CD4-positive, alpha-beta T cell (primary cell): Measurements from ENCODE around the gene INTS4. TPM values are rescaled to one million over a fixed set of nuclear protein-coding genes. Genes with fewer than 3 reads are reported as not detected.
A peak's percentile ranks its signal among the peaks of the same experiment; 100 is the strongest.
"Not testable (repeated sequence)": the region's sequence is repeated elsewhere in the genome, so short reads cannot be mapped to it uniquely, and the experiment has no call there.

Source experiments
- ATAC-seq: fragments of 200-7000 bp; cut with Tn5 transposase; one replicate; pipeline ENCODE4 v1.10.0; 2022; ENCODE audit warnings: mild to moderate bottlenecking; ENCODE audit not compliant: poor library complexity
- CTCF ChIA-PET: fragments of 350-600 bp; sonication (Branson Sonifier 250); formaldehyde crosslinking; loops from one replicate; lab custom pipeline; 2021; ENCODE audit warnings: antibody characterized with exemption, inconsistent platforms; lab: Charles Lee
- POLR2A ChIA-PET: fragments of 350-600 bp; sonication (Branson Sonifier 250); formaldehyde crosslinking; loops from one replicate; lab custom pipeline; 2021; ENCODE audit warnings: antibody characterized with exemption, inconsistent platforms; lab: Charles Lee
- DNase-seq, 14 experiments: peaks; one replicate each; pipeline ENCODE4 v3.0.0-alpha.2; 2013 to 2020; ENCODE audit warnings: mixed read lengths in 2 of 14
- H3K27ac ChIP-seq, 2 donors: one replicate each; pipeline versions ENCODE4 v1.5.1 to v1.7.0; 2013; ENCODE audit warnings: low read length in 2 of 2, low read depth in 1 of 2, mild to moderate bottlenecking in 1 of 2
- H3K27me3 ChIP-seq, 2 experiments: 1 replicate in 1 of 2; 2 replicates in 1 of 2; pipeline versions ENCODE4 v1.6.1 to v1.7.0; 2013; ENCODE audit warnings: low read length in 2 of 2, control low read depth in 1 of 2, mild to moderate bottlenecking in 1 of 2, moderate library complexity in 1 of 2; ENCODE audit not compliant: insufficient read depth in 2 of 2, control insufficient read depth in 1 of 2
- H3K36me3 ChIP-seq: one replicate; pipeline ENCODE4 v1.6.1; 2013; ENCODE audit warnings: low read length, control low read depth; ENCODE audit not compliant: insufficient read depth
- H3K4me1 ChIP-seq: one replicate; pipeline ENCODE4 v1.6.1; 2013; ENCODE audit warnings: low read length, control low read depth; ENCODE audit not compliant: insufficient read depth
- H3K4me3 ChIP-seq: one replicate; pipeline ENCODE4 v1.5.1; 2013; ENCODE audit warnings: mild to moderate bottlenecking, low read length, moderate library complexity
- H3K9me3 ChIP-seq, 2 experiments: 1 replicate in 1 of 2; 2 replicates in 1 of 2; pipeline versions ENCODE4 v1.6.1 to v1.7.0; 2013; ENCODE audit warnings: low read length in 2 of 2, mild to moderate bottlenecking in 2 of 2, control low read depth in 1 of 2, moderate library complexity in 1 of 2; ENCODE audit not compliant: control insufficient read depth in 1 of 2, insufficient read depth in 1 of 2
- H3K27ac Mint-ChIP-seq: one replicate; pipeline ENCODE4 v1.8.0; 2020; ENCODE audit warnings: mixed read lengths
- H3K27me3 Mint-ChIP-seq: one replicate; pipeline ENCODE4 v1.8.0; 2021; ENCODE audit warnings: mixed read lengths
- H3K36me3 Mint-ChIP-seq: one replicate; pipeline ENCODE4 v1.8.0; 2021; ENCODE audit warnings: low read depth, mixed read lengths
- H3K4me1 Mint-ChIP-seq: one replicate; pipeline ENCODE4 v1.8.0; 2021; ENCODE audit warnings: low read depth, mixed read lengths
- H3K4me3 Mint-ChIP-seq: one replicate; pipeline ENCODE4 v1.8.0; 2020; ENCODE audit warnings: mild to moderate bottlenecking, mixed read lengths
- H3K9me3 Mint-ChIP-seq: one replicate; pipeline ENCODE4 v1.8.0; 2020; ENCODE audit warnings: mixed read lengths
- intact Hi-C, 2 experiments: fragments of 100-400 bp; cut with DNase I in 1 of 2; cut with micrococcal nuclease in 1 of 2; formaldehyde crosslinking; loops; one replicate each; pipeline versions ENCODE4 v1.15.1 to v1.9.0; 2023 to 2025; cut with DNase I, micrococcal nuclease
- total RNA-seq, 174 experiments: library from RNA in 2 of 174; stranded (reverse) in 2 of 174; gene quantifications; one replicate each; pipeline ENCODE4 v1.2.3 and lab custom pipeline; 2021 to 2026
- TF ChIP-seq, protein P1 (sequence below): fragments of 200-600 bp; IDR thresholded peaks from one replicate; pipeline ENCODE4 v1.8.0; 2022; ENCODE audit warnings: antibody characterized with exemption, mild to moderate bottlenecking

INTS4 gene
- total RNA-seq, 2 experiments from 2014 or later: 46.5 to 49.2 TPM

DNA sequence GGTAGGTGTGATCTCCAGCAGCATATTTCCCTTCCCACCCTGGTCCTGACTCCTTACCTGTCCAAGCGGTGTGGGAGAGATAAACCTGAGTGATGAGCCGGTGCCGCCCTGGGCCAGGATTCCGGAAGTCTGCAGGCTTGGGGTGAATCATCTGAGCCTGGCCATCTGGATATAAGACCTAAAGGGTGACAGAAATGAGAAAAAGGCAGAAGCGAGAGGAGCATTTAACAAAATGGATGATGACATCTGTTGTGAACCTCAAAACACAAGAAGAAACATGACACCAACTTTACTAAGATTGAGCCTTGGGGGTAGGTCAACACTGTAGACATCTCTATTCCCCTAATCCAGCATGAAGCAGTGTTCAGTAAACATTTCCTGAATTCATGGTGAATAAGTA lies 110.7 kb downstream of the INTS4 start:
- intact Hi-C loops: no loop called here
- POLR2A ChIA-PET: no interaction called here
- CTCF ChIA-PET: no interaction called here

DNA sequence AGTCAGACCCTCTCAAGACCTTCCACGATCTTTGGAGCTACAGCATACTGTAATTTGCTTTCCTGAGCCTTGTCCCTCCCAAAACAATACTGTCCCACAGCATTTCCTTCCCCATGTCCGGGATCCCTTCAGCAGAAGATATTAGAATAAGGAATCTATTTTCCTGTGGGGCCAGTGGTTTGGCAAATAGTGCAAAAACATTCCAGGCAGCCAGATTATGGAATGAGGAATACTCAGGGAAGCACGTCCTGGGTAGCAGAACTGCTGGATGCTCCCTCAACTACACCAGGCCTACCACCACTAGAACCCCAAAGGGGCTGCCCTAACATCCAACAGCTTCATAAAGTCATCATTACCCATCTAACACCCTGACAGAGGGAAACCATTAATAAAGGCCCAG lies 112.1 kb downstream of the INTS4 start:
- ATAC-seq (no peak), DNase-seq (no peak)
- Mint-ChIP-seq H3K9me3 (no peaks in the 10 kb centered on the region), H3K4me3 (no peak overlapping the region), H3K4me1 (no peaks in the 10 kb centered on the region), H3K27ac (no peak overlapping the region), H3K36me3 (peaks cover 92% of the 10 kb centered on the region), H3K27me3 (no peaks in the 10 kb centered on the region)
- POLR2A ChIA-PET: no interaction called here
- H3K36me3 ChIP-seq: peaks cover 71% of the 10 kb centered on the region
- CTCF ChIA-PET: no interaction called here
- TF ChIP-seq, protein P1, sequence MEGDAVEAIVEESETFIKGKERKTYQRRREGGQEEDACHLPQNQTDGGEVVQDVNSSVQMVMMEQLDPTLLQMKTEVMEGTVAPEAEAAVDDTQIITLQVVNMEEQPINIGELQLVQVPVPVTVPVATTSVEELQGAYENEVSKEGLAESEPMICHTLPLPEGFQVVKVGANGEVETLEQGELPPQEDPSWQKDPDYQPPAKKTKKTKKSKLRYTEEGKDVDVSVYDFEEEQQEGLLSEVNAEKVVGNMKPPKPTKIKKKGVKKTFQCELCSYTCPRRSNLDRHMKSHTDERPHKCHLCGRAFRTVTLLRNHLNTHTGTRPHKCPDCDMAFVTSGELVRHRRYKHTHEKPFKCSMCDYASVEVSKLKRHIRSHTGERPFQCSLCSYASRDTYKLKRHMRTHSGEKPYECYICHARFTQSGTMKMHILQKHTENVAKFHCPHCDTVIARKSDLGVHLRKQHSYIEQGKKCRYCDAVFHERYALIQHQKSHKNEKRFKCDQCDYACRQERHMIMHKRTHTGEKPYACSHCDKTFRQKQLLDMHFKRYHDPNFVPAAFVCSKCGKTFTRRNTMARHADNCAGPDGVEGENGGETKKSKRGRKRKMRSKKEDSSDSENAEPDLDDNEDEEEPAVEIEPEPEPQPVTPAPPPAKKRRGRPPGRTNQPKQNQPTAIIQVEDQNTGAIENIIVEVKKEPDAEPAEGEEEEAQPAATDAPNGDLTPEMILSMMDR: no peak
- H3K27ac ChIP-seq: no peak overlapping the region
- no peaks in the 10 kb centered on the region for H3K27me3 ChIP-seq
- intact Hi-C loops: no loop called here
- no peak overlapping the region for H3K4me3 ChIP-seq
- no peaks in the 10 kb centered on the region for H3K9me3 ChIP-seq
- no peaks in the 10 kb centered on the region for H3K4me1 ChIP-seq

More for the DNA sequence above, 110.7 kb downstream of the INTS4 start:
- H3K4me3 ChIP-seq: no peak overlapping the region
- TF ChIP-seq, protein P1: no peak
- no peak overlapping the region for H3K27ac Mint-ChIP-seq
- H3K9me3 Mint-ChIP-seq: no peaks in the 10 kb centered on the region
- ATAC-seq (no peak), DNase-seq (no peak)
- no peak overlapping the region for H3K4me3 Mint-ChIP-seq
- no peaks in the 10 kb centered on the region for H3K4me1 Mint-ChIP-seq
- H3K4me1 ChIP-seq: no peaks in the 10 kb centered on the region
- no peak overlapping the region for H3K27ac ChIP-seq
- H3K27me3 ChIP-seq: no peaks in the 10 kb centered on the region
- no peaks in the 10 kb centered on the region for H3K27me3 Mint-ChIP-seq
- peaks cover 95% of the 10 kb centered on the region for H3K36me3 Mint-ChIP-seq
- H3K9me3 ChIP-seq: no peaks in the 10 kb centered on the region
- peaks cover 58% of the 10 kb centered on the region for H3K36me3 ChIP-seq

DNA sequence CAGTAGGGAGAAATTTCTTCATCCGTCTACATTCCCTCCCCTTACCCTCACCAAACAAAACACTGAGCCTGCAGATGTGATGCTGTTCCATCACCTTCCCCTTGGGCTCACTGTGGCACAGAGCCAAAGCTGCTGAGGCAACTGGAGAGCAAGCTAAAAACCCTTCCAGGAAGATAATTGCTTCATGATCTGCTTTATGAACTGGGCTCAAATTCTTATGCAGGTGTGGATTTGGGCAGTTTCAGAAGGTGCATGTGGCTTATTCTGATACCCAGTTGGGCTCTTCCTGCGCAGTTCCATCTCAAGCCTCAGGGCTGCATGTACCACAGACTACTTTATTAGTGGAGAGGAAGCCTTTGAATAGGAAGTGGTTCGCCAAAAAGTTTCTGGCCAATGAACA lies 115.2 kb downstream of the INTS4 start:
- H3K27ac Mint-ChIP-seq: no peak overlapping the region
- no peaks in the 10 kb centered on the region for H3K4me1 ChIP-seq
- no peaks in the 10 kb centered on the region for H3K9me3 ChIP-seq
- TF ChIP-seq, protein P1: no peak
- ChIA-PET POLR2A (no interaction called here), CTCF (no interaction called here)
- intact Hi-C loops: no loop called here
- no peak overlapping the region for H3K4me3 ChIP-seq
- H3K4me1 Mint-ChIP-seq: no peaks in the 10 kb centered on the region
- ATAC-seq (no peak), DNase-seq (peak in 1 of 14 experiments; percentile 23)
- peaks cover 72% of the 10 kb centered on the region for H3K36me3 ChIP-seq
- no peak overlapping the region for H3K27ac ChIP-seq
- peaks cover 88% of the 10 kb centered on the region for H3K36me3 Mint-ChIP-seq
- H3K9me3 Mint-ChIP-seq: no peaks in the 10 kb centered on the region
- no peaks in the 10 kb centered on the region for H3K27me3 ChIP-seq
- H3K4me3 Mint-ChIP-seq: no peak overlapping the region
- H3K27me3 Mint-ChIP-seq: no peaks in the 10 kb centered on the region

DNA sequence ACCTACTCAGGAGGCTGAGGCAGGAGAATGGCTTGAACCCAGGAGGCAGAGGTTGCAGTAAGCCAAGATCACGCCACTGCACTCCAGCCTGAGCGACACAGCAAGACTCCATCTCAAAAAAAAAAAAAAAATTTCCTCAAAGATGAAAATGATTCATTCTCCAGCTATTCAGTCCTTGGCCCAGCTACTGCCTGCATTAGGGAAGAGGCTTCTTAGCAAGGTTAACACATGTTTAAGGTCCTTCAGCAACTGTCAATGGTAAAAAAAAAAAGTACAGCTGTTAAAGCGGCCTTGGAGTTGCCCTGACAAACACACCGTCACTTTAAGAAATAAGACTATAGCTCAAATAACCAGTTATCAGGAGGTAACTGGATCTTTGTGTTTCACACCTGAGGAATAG lies 116.2 kb downstream of the INTS4 start:
- H3K27ac ChIP-seq, POLR2A ChIA-PET, H3K4me3 Mint-ChIP-seq, ATAC-seq, CTCF ChIA-PET, H3K9me3 ChIP-seq, H3K27me3 ChIP-seq, H3K4me3 ChIP-seq, H3K27me3 Mint-ChIP-seq, H3K9me3 Mint-ChIP-seq, intact Hi-C loops, DNase-seq, H3K27ac Mint-ChIP-seq, H3K4me1 Mint-ChIP-seq, H3K4me1 ChIP-seq: not testable (repeated sequence)
- peaks cover 84% of the 10 kb centered on the region for H3K36me3 Mint-ChIP-seq
- peaks cover 63% of the 10 kb centered on the region for H3K36me3 ChIP-seq
